ENCODE results near the gene AK4.
A peak's percentile ranks its signal among the peaks of the same experiment; 100 is the strongest.
"Not testable (repeated sequence)": the region's sequence is repeated elsewhere in the genome, so short reads cannot be mapped to it uniquely, and the experiment has no call there.

AK4 gene

GRCh38 chr1:65148178-65148547, at the start of gene AK4:
TSS of gene AK4 (plus strand) at chr1:65148203. CDS start at chr1:65148408, 205 bp downstream.
- H3K4me3 Mint-ChIP-seq = peak within 1 kb of the TSS; percentile 87
- H3K27me3 Mint-ChIP-seq = peaks cover 30% of the 10 kb centered on the region
- H3K27ac Mint-ChIP-seq = peak within 1 kb of the TSS; percentile 54
- H3K9me3 Mint-ChIP-seq (ENCODE audit: low read depth); H3K36me3 Mint-ChIP-seq; H3K4me1 Mint-ChIP-seq (ENCODE audit: low read depth): not testable (repeated sequence)

- peaks cover 3% of the 10 kb centered on the region for H3K36me3 Mint-ChIP-seq
- H3K27me3 Mint-ChIP-seq = peaks cover 4% of the 10 kb centered on the region
- H3K4me1 Mint-ChIP-seq (ENCODE audit: low read depth) = no peaks in the 10 kb centered on the region
- no peak overlapping the region for H3K27ac Mint-ChIP-seq
- H3K9me3 Mint-ChIP-seq (ENCODE audit: low read depth) = peaks cover 8% of the 10 kb centered on the region
- H3K4me3 Mint-ChIP-seq = no peak overlapping the region
Measured at GRCh38 chr1:65103807-65104206, 44.2 kb upstream of the AK4 start.

- no peak overlapping the region for H3K27ac Mint-ChIP-seq
- no peaks in the 10 kb centered on the region for H3K36me3 Mint-ChIP-seq
- H3K9me3 Mint-ChIP-seq (ENCODE audit: low read depth) = peaks cover 3% of the 10 kb centered on the region
- H3K4me3 Mint-ChIP-seq = no peak overlapping the region
- H3K27me3 Mint-ChIP-seq = peaks cover 5% of the 10 kb centered on the region
- H3K4me1 Mint-ChIP-seq (ENCODE audit: low read depth) = no peaks in the 10 kb centered on the region
Measured at GRCh38 chr1:65104854-65105534, 43.0 kb upstream of the AK4 start.

GRCh38 chr1:65105596-65105995, 42.4 kb upstream of the AK4 start:
- Mint-ChIP-seq H3K9me3 (ENCODE audit: low read depth) (peaks cover 3% of the 10 kb centered on the region), H3K27me3 (peaks cover 5% of the 10 kb centered on the region), H3K4me1 (ENCODE audit: low read depth) (no peaks in the 10 kb centered on the region), H3K27ac (no peak overlapping the region), H3K36me3 (no peaks in the 10 kb centered on the region), H3K4me3 (no peak overlapping the region)

- Mint-ChIP-seq H3K36me3 (peaks cover 3% of the 10 kb centered on the region), H3K9me3 (ENCODE audit: low read depth) (no peaks in the 10 kb centered on the region), H3K4me1 (ENCODE audit: low read depth) (no peaks in the 10 kb centered on the region), H3K27me3 (peaks cover 7% of the 10 kb centered on the region), H3K4me3 (no peak overlapping the region), H3K27ac (no peak overlapping the region)
Measured at GRCh38 chr1:65108025-65108642, 39.9 kb upstream of the AK4 start.

GRCh38 chr1:65109487-65109886, 38.5 kb upstream of the AK4 start:
- Mint-ChIP-seq H3K27ac (no peak overlapping the region), H3K9me3 (ENCODE audit: low read depth) (no peaks in the 10 kb centered on the region), H3K4me3 (no peak overlapping the region), H3K4me1 (ENCODE audit: low read depth) (no peaks in the 10 kb centered on the region), H3K36me3 (peaks cover 3% of the 10 kb centered on the region), H3K27me3 (peaks cover 7% of the 10 kb centered on the region)

- Mint-ChIP-seq H3K9me3 (ENCODE audit: low read depth) (no peaks in the 10 kb centered on the region), H3K36me3 (peaks cover 3% of the 10 kb centered on the region), H3K27me3 (peaks cover 3% of the 10 kb centered on the region), H3K4me1 (ENCODE audit: low read depth) (no peaks in the 10 kb centered on the region), H3K27ac (no peak overlapping the region), H3K4me3 (no peak overlapping the region)
Measured at GRCh38 chr1:65112811-65113210, 35.2 kb upstream of the AK4 start.

GRCh38 chr1:65113298-65113697, 34.7 kb upstream of the AK4 start:
- Mint-ChIP-seq H3K27me3 (peaks cover 3% of the 10 kb centered on the region), H3K9me3 (ENCODE audit: low read depth) (no peaks in the 10 kb centered on the region), H3K36me3 (peaks cover 3% of the 10 kb centered on the region), H3K4me1 (ENCODE audit: low read depth) (no peaks in the 10 kb centered on the region), H3K4me3 (no peak overlapping the region), H3K27ac (no peak overlapping the region)

GRCh38 chr1:65114322-65114721, 33.7 kb upstream of the AK4 start:
- Mint-ChIP-seq H3K9me3 (ENCODE audit: low read depth) (no peaks in the 10 kb centered on the region), H3K4me3 (no peak overlapping the region), H3K4me1 (ENCODE audit: low read depth) (no peaks in the 10 kb centered on the region), H3K27me3 (peaks cover 2% of the 10 kb centered on the region), H3K27ac (no peak overlapping the region), H3K36me3 (peaks cover 3% of the 10 kb centered on the region)

GRCh38 chr1:65119951-65120350, 28.1 kb upstream of the AK4 start:
- no peak overlapping the region for H3K27ac Mint-ChIP-seq
- peaks cover 4% of the 10 kb centered on the region for H3K9me3 Mint-ChIP-seq (ENCODE audit: low read depth)
- peaks cover 4% of the 10 kb centered on the region for H3K27me3 Mint-ChIP-seq
- no peak overlapping the region for H3K4me3 Mint-ChIP-seq
- no peaks in the 10 kb centered on the region for H3K36me3 Mint-ChIP-seq
- no peaks in the 10 kb centered on the region for H3K4me1 Mint-ChIP-seq (ENCODE audit: low read depth)

GRCh38 chr1:65129104-65129503, 18.9 kb upstream of the AK4 start:
- not testable (repeated sequence) for H3K27me3 Mint-ChIP-seq; H3K4me1 Mint-ChIP-seq (ENCODE audit: low read depth); H3K4me3 Mint-ChIP-seq; H3K27ac Mint-ChIP-seq; H3K36me3 Mint-ChIP-seq; H3K9me3 Mint-ChIP-seq (ENCODE audit: low read depth)

- Mint-ChIP-seq H3K36me3 (no peaks in the 10 kb centered on the region), H3K27ac (no peak overlapping the region), H3K9me3 (ENCODE audit: low read depth) (no peaks in the 10 kb centered on the region), H3K4me1 (ENCODE audit: low read depth) (no peaks in the 10 kb centered on the region), H3K4me3 (no peak overlapping the region), H3K27me3 (peaks cover 7% of the 10 kb centered on the region)
Measured at GRCh38 chr1:65138524-65138923, 9.5 kb upstream of the AK4 start.

GRCh38 chr1:65139793-65140192, 8.2 kb upstream of the AK4 start:
- H3K9me3 Mint-ChIP-seq (ENCODE audit: low read depth); H3K36me3 Mint-ChIP-seq; H3K27ac Mint-ChIP-seq; H3K4me1 Mint-ChIP-seq (ENCODE audit: low read depth); H3K4me3 Mint-ChIP-seq: not testable (repeated sequence)
- H3K27me3 Mint-ChIP-seq = peaks cover 12% of the 10 kb centered on the region

GRCh38 chr1:65141394-65141793, 6.6 kb upstream of the AK4 start:
- peaks cover 17% of the 10 kb centered on the region for H3K27me3 Mint-ChIP-seq
- H3K36me3 Mint-ChIP-seq = no peaks in the 10 kb centered on the region
- H3K9me3 Mint-ChIP-seq (ENCODE audit: low read depth) = no peaks in the 10 kb centered on the region
- no peak overlapping the region for H3K27ac Mint-ChIP-seq
- H3K4me3 Mint-ChIP-seq = no peak overlapping the region
- no peaks in the 10 kb centered on the region for H3K4me1 Mint-ChIP-seq (ENCODE audit: low read depth)

GRCh38 chr1:65141918-65142317, 6.1 kb upstream of the AK4 start:
- Mint-ChIP-seq H3K27ac (no peak overlapping the region), H3K4me1 (ENCODE audit: low read depth) (no peaks in the 10 kb centered on the region), H3K4me3 (no peak overlapping the region), H3K9me3 (ENCODE audit: low read depth) (no peaks in the 10 kb centered on the region), H3K27me3 (peaks cover 22% of the 10 kb centered on the region), H3K36me3 (no peaks in the 10 kb centered on the region)

- H3K9me3 Mint-ChIP-seq (ENCODE audit: low read depth); H3K36me3 Mint-ChIP-seq; H3K4me1 Mint-ChIP-seq (ENCODE audit: low read depth); H3K4me3 Mint-ChIP-seq; H3K27ac Mint-ChIP-seq: not testable (repeated sequence)
- peaks cover 22% of the 10 kb centered on the region for H3K27me3 Mint-ChIP-seq
Measured at GRCh38 chr1:65143112-65143658, 4.8 kb upstream of the AK4 start.

All from activated naive CD8-positive, alpha-beta T cell (primary cell).